GM18870 (cell line): Measurements from ENCODE around the gene AKAP12.

ENCODE experiments used
- ATAC-seq: cut with Tn5 transposase; IDR thresholded peaks from one replicate; pipeline ENCODE4 v1.9.1; 2021; ENCODE audit warnings: moderate library complexity; ENCODE audit not compliant: unreplicated experiment

Gene AKAP12

DNA sequence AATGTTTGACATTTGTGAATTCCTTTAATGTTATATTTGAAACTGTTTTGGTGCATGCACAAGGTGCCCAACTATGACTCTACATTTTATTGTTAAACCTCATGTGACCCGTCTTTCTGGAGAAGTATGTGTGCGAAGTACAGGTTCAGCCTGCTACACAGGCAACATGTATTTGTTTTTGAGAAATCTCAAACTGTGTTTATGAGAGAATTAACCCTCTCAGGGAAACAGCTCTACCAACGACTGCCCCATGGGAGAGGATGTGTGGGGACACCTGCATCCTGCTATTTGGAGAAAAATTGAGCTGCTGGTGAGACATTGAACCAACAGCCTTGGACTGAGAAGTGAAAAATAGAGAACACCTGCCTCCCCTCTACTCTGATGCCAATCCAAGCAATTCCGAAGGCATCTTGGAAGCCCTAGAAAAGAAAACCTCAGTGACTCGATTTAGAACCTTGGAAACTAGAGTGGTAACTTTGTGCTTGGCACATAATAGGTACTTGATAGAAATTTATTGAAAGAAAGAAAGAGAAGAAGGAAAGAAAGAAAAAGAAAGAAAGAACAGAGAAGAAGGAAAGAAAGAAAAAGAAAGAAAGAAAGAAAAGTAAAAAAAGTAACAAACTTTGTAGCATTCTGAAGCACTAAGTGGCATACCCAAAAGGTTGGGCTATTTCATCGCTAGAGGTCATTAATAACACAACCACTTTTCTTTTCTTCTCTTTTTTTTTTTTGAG, 2.9 kb upstream of the AKAP12 start:
- ATAC-seq: no peak

GRCh38 chr6:151240036-151240685, 394 bp downstream of the AKAP12 start:
- no peak for ATAC-seq

GRCh38 chr6:151240791-151241642, 1.2 kb downstream of the AKAP12 start:
- no peak for ATAC-seq

DNA sequence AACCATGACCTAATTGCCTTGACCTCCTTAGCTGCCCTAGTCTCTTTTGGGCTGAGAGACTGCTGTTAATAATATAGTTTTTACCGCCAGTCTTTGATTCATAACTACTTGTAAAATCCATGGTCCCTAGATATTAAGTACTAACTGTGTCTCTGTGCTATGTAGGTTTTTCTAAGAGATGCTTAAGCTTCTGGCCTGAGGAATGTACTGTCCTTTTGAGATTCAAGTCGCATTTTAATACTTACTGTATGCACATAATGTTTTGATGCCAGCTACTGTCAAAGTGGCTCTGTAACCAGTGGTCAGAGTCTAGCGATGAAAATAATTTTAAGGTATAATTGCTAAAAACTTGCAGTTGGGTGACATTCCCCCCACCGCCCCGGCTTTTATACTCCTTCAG, 2.1 kb downstream of the AKAP12 start:
- ATAC-seq: no peak

- ATAC-seq: no peak
Observed at GRCh38 chr6:151242420-151242861, 2.7 kb downstream of the AKAP12 start.

DNA sequence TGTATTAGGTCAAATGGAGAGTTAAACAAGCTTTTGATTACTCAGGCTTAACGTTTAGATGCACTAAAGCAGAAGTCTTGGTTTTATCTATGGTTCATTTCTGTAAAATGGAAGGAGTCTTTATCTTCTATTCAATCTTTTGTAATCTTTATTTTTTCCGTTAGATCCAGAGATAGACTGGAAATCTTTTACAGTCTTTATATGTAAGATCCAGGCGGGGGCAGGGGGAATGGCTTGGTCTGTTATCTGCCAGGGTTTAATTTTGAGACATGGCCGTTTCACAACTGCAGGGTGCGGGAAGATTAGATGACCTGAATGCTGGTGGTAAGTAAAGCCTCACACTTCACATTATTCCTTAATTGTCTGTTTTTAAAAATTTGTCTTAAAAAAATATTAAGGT, 3.7 kb downstream of the AKAP12 start:
- ATAC-seq: no peak

DNA sequence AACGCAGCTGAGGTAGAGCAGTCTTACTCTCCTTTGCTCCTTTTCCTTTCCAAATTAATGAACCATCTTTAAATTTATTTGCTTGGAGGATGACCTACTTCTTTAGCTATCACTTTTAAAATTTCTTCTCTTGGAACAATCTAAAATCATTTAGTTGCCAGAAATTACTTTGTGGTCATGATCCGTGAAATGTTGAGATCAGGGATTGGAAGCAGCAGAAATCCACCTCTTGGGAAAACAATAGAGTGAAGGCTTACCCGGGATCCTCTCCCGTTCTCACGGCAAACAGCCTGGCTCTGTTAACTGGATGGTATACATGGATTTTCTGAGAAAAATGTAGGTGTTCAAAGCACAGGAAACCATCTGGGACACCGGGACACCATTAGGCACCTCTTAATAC, 7.7 kb downstream of the AKAP12 start:
- ATAC-seq: no peak

GRCh38 chr6:151248295-151248694, 8.5 kb downstream of the AKAP12 start:
- no peak for ATAC-seq

DNA sequence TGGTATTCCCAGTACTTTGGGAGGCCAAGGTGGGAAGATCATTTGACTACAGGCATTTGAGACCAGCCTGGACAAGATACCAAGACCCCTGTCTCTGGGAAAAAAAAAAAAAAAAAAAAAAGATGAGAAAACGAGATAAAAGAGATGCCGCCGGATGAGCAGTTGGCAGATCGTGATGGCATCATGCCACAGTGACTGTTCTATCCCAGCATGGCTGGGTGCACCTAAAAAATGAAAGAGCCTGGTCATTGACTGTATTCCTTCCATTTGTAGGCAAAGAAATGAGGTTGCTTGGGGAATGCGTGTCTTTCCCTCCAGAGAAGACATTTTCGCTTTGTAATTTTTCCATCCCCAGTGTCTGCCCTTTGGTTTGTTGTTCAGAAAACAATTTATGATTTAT, 12.9 kb downstream of the AKAP12 start:
- no peak for ATAC-seq

DNA sequence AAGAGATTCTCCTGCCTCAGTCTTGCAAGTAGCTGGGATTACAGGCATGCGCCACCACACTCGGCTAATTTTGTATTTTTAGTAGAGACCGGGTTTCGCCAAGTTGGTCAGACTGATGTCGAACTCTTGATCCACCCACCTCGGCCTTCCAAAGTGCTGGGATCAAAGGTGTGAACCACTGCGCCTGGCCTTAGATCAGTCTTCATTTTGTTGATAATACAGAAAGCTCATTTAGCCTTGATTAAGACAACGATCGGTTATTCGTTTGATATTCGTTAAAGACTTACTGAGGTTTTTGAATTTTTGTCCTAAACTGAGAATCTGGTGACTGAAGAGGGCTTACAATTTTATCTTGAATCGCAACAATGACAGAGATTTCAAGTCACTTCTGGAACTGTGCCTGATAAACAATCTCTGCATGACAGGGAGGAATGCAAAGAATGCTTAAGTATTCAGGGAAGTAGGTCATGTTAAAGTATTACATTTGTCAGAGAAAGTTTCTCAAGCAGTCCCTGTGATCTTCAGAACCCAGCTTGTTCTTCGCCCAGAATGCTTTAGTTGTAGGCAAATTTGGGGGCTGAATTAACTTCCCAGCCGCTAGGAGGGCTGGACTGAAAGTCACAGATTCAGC, 14.8 kb downstream of the AKAP12 start:
- no peak for ATAC-seq

- ATAC-seq: no peak
Observed at GRCh38 chr6:151255811-151256210, 16.0 kb downstream of the AKAP12 start.

- ATAC-seq: no peak
Observed at GRCh38 chr6:151257985-151258445, 18.2 kb downstream of the AKAP12 start.

GRCh38 chr6:151260205-151260604, 20.4 kb downstream of the AKAP12 start:
- no peak for ATAC-seq

- ATAC-seq: no peak
Observed at GRCh38 chr6:151263035-151263434, 23.3 kb downstream of the AKAP12 start.

DNA sequence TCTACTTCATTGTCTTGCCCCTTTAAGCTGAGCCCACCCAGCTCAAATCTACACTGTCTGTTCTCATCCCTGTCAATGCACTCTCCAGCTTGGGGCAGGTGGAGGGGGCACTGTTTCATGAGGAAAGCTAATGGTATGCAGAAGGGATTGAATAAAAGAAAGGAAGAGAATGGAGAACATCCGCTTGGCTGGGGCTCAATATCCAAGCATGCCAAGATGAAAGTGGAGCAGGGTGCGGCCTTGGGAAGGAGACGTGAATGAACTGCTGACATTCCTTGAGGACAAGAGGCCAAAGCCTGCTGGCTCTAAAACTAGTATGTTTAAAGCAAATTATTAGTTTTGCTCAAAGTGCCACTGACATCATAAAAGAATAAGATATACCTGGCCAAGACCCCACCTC, 24.2 kb downstream of the AKAP12 start:
- ATAC-seq: no peak

DNA sequence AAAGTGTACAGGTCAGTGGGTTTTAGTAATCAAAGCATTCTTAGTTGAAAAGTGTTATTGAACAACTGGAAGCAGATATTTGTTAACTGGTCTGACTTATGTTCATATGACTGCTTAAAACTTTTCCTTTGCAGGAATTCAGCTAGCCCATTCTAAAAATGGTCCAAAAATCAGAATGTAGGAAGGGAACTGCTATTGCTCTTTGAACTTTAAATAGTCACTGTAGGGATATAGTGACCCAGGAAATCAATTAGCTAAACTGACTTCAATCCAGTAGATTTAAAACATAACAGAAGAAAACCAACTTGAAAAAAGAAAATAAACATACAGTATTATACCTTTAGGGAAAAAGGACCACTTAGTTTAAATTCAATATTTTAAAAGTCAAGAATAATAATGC, 25.5 kb downstream of the AKAP12 start:
- no peak for ATAC-seq

DNA sequence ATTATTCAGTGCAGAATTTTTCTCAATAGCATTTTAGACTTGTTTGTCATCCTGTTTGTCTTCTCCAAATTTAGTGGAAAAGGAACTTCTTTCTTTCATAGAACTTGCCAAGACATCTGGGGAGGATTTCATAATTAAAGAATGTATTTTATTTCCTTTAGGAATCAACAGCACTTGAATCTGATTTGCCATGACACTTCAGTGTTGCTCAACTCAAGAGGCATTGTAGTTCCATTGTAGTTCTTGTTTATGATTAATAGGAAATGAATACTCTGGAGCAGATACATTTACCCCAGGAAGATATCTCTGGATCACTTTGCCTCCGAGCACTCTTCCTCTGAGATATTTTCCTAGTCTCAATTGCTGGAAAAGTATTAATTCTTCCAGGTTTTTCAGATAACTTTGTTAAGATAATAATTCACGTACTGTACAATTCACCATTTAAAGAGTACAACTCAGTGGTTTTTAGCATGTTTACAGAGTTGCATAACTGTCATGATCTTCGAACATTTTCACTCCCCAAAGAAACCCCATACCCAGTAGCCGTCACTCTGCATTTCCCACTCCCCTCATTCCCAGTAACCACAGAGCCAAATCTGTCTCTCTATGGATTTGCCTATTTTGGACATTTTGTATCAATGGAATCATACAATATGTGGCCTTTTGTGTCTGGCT, 29.7 kb downstream of the AKAP12 start:
- ATAC-seq: no peak

DNA sequence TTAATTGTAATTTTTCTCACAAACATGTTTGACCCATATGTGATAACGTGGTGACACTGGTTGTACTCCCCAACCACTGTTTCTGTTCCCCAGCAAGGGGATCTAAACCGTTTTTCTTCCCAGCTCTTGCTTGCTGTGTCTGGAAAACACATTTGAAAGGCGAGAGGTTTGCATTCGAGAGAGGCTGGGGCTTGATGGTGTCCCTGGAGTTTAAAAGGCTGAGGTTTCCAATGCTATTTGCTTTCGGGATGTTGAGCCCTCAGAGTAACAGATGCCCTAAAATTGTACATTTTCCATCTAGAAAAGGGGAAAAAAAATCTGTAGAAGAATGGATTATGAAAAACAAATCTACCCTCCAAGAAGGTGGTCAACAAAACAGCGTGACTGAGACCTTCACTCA, 35.4 kb downstream of the AKAP12 start:
- ATAC-seq: no peak

GRCh38 chr6:151275566-151275965, 35.8 kb downstream of the AKAP12 start:
- no peak for ATAC-seq

DNA sequence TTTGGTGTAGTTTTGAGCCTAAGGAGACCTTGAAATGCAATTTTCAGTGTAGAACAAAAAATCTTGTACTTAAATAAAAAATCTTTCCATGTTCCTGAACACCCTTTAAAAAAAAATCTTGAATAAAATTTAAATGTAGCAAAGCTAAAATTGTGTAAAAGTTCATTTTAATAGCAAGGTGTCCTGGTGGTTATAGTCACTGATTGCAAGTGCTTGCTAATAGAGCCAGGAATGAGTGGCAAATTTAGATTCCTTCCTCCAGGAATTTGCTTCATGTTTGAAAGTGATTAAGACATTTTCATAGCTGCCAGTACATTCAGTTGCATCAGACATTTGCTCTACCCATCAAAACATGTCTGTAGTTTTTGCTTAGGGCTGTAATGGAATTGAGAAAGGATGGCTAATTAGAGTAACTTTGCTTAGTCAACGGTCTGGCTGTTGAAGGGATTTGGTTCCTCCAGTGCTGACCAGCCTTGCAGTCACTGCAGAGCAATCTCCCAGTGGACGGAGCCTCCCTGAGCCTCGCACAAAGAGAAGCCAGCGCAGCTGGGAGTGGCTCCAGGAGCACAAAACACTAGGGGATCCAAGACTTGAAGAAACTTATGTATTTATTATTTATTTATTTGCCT, 36.5 kb downstream of the AKAP12 start:
- ATAC-seq: no peak
